HEK293 (cell line): ENCODE data around the gene SIGLEC6.

Experiments used
- BCL11A ChIP-seq: fragments of 450-650 bp; formaldehyde crosslinking; IDR thresholded peaks from 2 replicates; pipeline ENCODE4 v1.5.1; 2016; ENCODE audit warnings: low read depth, missing biosample characterization, missing genetic modification characterization
- FEZF1 ChIP-seq: fragments of 450-650 bp; formaldehyde crosslinking; IDR thresholded peaks from 2 replicates; pipeline ENCODE4 v1.5.1; 2016; ENCODE audit warnings: missing biosample characterization, missing genetic modification characterization
- KLF1 ChIP-seq: fragments of 450-650 bp; formaldehyde crosslinking; IDR thresholded peaks from 2 replicates; pipeline ENCODE4 v1.5.1; 2016; ENCODE audit warnings: missing biosample characterization, missing genetic modification characterization
- KLF9 ChIP-seq: fragments of 450-650 bp; formaldehyde crosslinking; IDR thresholded peaks from 2 replicates; pipeline ENCODE4 v1.5.1; 2016; ENCODE audit warnings: missing biosample characterization, missing genetic modification characterization, low read depth
- SP3 ChIP-seq: fragments of 450-650 bp; formaldehyde crosslinking; IDR thresholded peaks from 2 replicates; pipeline ENCODE4 v1.5.1; 2016; ENCODE audit warnings: missing biosample characterization, missing genetic modification characterization
- YY1 ChIP-seq: fragments of 450-650 bp; formaldehyde crosslinking; IDR thresholded peaks from 2 replicates; pipeline ENCODE4 v1.5.1; 2018; ENCODE audit warnings: missing biosample characterization, missing genetic modification characterization
- ZBTB20 ChIP-seq: fragments of 450-650 bp; formaldehyde crosslinking; IDR thresholded peaks from 2 replicates; pipeline ENCODE4 v1.5.1; 2016; ENCODE audit warnings: missing biosample characterization, missing genetic modification characterization
- ZBTB48 ChIP-seq: fragments of 450-650 bp; formaldehyde crosslinking; IDR thresholded peaks from 2 replicates; pipeline ENCODE4 v1.5.1; 2016; ENCODE audit warnings: missing biosample characterization, missing genetic modification characterization
- ZFHX2 ChIP-seq: fragments of 450-650 bp; formaldehyde crosslinking; conservative IDR thresholded peaks from 2 replicates; pipeline ENCODE4 v1.5.1; 2016; ENCODE audit warnings: missing biosample characterization, missing genetic modification characterization
- ZFP3 ChIP-seq: fragments of 450-650 bp; formaldehyde crosslinking; IDR thresholded peaks from 2 replicates; pipeline ENCODE4 v1.5.1; 2016; ENCODE audit warnings: low read depth, missing biosample characterization, missing genetic modification characterization
- ZFP41 ChIP-seq: fragments of 450-650 bp; formaldehyde crosslinking; IDR thresholded peaks from 2 replicates; pipeline ENCODE4 v1.5.1; 2016; ENCODE audit warnings: missing biosample characterization, missing genetic modification characterization, borderline replicate concordance
- ZNF10 ChIP-seq: fragments of 450-650 bp; formaldehyde crosslinking; IDR thresholded peaks from 2 replicates; pipeline ENCODE4 v1.5.1; 2017; ENCODE audit warnings: missing biosample characterization, missing genetic modification characterization
- ZNF175 ChIP-seq: fragments of 450-650 bp; formaldehyde crosslinking; IDR thresholded peaks from 2 replicates; pipeline ENCODE4 v1.5.1; 2016; ENCODE audit warnings: missing biosample characterization, missing genetic modification characterization
- ZNF2 ChIP-seq: fragments of 450-650 bp; formaldehyde crosslinking; IDR thresholded peaks from 2 replicates; pipeline ENCODE4 v1.5.1; 2016; ENCODE audit warnings: missing biosample characterization, missing genetic modification characterization
- ZNF202 ChIP-seq: fragments of 450-650 bp; formaldehyde crosslinking; IDR thresholded peaks from 2 replicates; pipeline ENCODE4 v1.5.1; 2016; ENCODE audit warnings: missing biosample characterization, missing genetic modification characterization, borderline replicate concordance
- ZNF239 ChIP-seq: fragments of 450-650 bp; formaldehyde crosslinking; IDR thresholded peaks from 2 replicates; pipeline ENCODE4 v1.5.1; 2016; ENCODE audit warnings: missing biosample characterization, missing genetic modification characterization
- ZNF24 ChIP-seq: fragments of 450-650 bp; formaldehyde crosslinking; IDR thresholded peaks from 2 replicates; pipeline ENCODE4 v1.5.1; 2016; ENCODE audit warnings: missing biosample characterization, missing genetic modification characterization
- ZNF266 ChIP-seq: fragments of 450-650 bp; formaldehyde crosslinking; IDR thresholded peaks from 2 replicates; pipeline ENCODE4 v1.5.1; 2016; ENCODE audit warnings: missing biosample characterization, missing genetic modification characterization, low read depth
- ZNF292 ChIP-seq: fragments of 450-650 bp; formaldehyde crosslinking; IDR thresholded peaks from 2 replicates; pipeline ENCODE4 v1.5.1; 2016; ENCODE audit warnings: low read depth, missing biosample characterization, missing genetic modification characterization, borderline replicate concordance
- ZNF350 ChIP-seq: fragments of 450-650 bp; formaldehyde crosslinking; IDR thresholded peaks from 2 replicates; pipeline ENCODE4 v1.5.0; 2017; ENCODE audit warnings: missing biosample characterization, mild to moderate bottlenecking, missing genetic modification characterization
- ZNF391 ChIP-seq: fragments of 450-650 bp; formaldehyde crosslinking; IDR thresholded peaks from 2 replicates; pipeline ENCODE4 v1.5.1; 2016; ENCODE audit warnings: low read depth, missing biosample characterization, missing genetic modification characterization, borderline replicate concordance
- ZNF423 ChIP-seq: fragments of 450-650 bp; formaldehyde crosslinking; IDR thresholded peaks from 2 replicates; pipeline ENCODE4 v1.5.1; 2016; ENCODE audit warnings: missing biosample characterization, missing genetic modification characterization
- ZNF473 ChIP-seq: fragments of 450-650 bp; formaldehyde crosslinking; IDR thresholded peaks from 2 replicates; pipeline ENCODE4 v1.5.1; 2017; ENCODE audit warnings: missing biosample characterization, missing genetic modification characterization
- ZNF521 ChIP-seq: fragments of 450-650 bp; formaldehyde crosslinking; IDR thresholded peaks from 2 replicates; pipeline ENCODE4 v1.5.1; 2017; ENCODE audit warnings: missing biosample characterization, mild to moderate bottlenecking, missing genetic modification characterization
- ZNF558 ChIP-seq: fragments of 450-650 bp; formaldehyde crosslinking; IDR thresholded peaks from 2 replicates; pipeline ENCODE4 v1.5.1; 2016; ENCODE audit warnings: missing biosample characterization, missing genetic modification characterization
- ZNF561 ChIP-seq: fragments of 450-650 bp; IDR thresholded peaks from 2 replicates; pipeline ENCODE4 v1.5.1; 2018; ENCODE audit warnings: missing biosample characterization, missing genetic modification characterization, borderline replicate concordance
- ZNF623 ChIP-seq: fragments of 450-650 bp; formaldehyde crosslinking; IDR thresholded peaks from 2 replicates; pipeline ENCODE4 v1.5.1; 2016; ENCODE audit warnings: missing biosample characterization, missing genetic modification characterization
- ZNF645 ChIP-seq: fragments of 450-650 bp; formaldehyde crosslinking; IDR thresholded peaks from 2 replicates; pipeline ENCODE4; 2016; ENCODE audit warnings: missing biosample characterization, missing genetic modification characterization
- ZNF777 ChIP-seq: fragments of 450-650 bp; formaldehyde crosslinking; IDR thresholded peaks from 2 replicates; pipeline ENCODE4 v1.5.1; 2017; ENCODE audit warnings: missing biosample characterization, missing genetic modification characterization, borderline replicate concordance
- ZSCAN16 ChIP-seq: fragments of 450-650 bp; formaldehyde crosslinking; IDR thresholded peaks from 2 replicates; pipeline ENCODE4 v1.5.1; 2016; ENCODE audit warnings: missing biosample characterization, missing genetic modification characterization
- ZSCAN23 ChIP-seq: fragments of 450-650 bp; formaldehyde crosslinking; IDR thresholded peaks from 2 replicates; pipeline ENCODE4 v1.5.1; 2016; ENCODE audit warnings: missing biosample characterization, missing genetic modification characterization
- TF ChIP-seq, protein P1 (sequence below): fragments of 450-650 bp; formaldehyde crosslinking; IDR thresholded peaks from 2 replicates; pipeline ENCODE4 v1.5.1; 2016; ENCODE audit warnings: missing biosample characterization, missing genetic modification characterization
- TF ChIP-seq, protein P2 (sequence below): fragments of 450-650 bp; formaldehyde crosslinking; IDR thresholded peaks from 2 replicates; pipeline ENCODE4 v1.5.1; 2017; ENCODE audit warnings: missing biosample characterization, missing genetic modification characterization
- TF ChIP-seq, protein P3 (sequence below): fragments of 450-650 bp; formaldehyde crosslinking; IDR thresholded peaks from 2 replicates; pipeline ENCODE4 v1.5.1; 2016; ENCODE audit warnings: missing biosample characterization, missing genetic modification characterization

SIGLEC6 gene

GRCh38 chr19:51570962-51571575, 39.6 kb upstream of the SIGLEC6 start, which contains the start of gene ZNF175 (continued):
- TF ChIP-seq, protein P1, sequence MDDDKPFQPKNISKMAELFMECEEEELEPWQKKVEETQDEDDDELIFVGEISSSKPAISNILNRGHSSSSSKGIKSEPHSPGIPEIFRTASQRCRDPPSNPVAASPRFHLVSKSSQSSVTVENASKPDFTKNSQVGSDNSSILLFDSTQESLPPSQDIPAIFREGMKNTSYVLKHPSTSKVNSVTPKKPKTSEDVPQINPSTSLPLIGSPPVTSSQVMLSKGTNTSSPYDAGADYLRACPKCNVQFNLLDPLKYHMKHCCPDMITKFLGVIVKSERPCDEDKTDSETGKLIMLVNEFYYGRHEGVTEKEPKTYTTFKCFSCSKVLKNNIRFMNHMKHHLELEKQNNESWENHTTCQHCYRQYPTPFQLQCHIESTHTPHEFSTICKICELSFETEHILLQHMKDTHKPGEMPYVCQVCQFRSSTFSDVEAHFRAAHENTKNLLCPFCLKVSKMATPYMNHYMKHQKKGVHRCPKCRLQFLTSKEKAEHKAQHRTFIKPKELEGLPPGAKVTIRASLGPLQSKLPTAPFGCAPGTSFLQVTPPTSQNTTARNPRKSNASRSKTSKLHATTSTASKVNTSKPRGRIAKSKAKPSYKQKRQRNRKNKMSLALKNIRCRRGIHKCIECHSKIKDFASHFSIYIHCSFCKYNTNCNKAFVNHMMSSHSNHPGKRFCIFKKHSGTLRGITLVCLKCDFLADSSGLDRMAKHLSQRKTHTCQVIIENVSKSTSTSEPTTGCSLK (tag by site-specific recombination) = no peak
- TF ChIP-seq, protein P2, sequence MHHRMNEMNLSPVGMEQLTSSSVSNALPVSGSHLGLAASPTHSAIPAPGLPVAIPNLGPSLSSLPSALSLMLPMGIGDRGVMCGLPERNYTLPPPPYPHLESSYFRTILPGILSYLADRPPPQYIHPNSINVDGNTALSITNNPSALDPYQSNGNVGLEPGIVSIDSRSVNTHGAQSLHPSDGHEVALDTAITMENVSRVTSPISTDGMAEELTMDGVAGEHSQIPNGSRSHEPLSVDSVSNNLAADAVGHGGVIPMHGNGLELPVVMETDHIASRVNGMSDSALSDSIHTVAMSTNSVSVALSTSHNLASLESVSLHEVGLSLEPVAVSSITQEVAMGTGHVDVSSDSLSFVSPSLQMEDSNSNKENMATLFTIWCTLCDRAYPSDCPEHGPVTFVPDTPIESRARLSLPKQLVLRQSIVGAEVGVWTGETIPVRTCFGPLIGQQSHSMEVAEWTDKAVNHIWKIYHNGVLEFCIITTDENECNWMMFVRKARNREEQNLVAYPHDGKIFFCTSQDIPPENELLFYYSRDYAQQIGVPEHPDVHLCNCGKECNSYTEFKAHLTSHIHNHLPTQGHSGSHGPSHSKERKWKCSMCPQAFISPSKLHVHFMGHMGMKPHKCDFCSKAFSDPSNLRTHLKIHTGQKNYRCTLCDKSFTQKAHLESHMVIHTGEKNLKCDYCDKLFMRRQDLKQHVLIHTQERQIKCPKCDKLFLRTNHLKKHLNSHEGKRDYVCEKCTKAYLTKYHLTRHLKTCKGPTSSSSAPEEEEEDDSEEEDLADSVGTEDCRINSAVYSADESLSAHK (tag by site-specific recombination) = no peak
- no peak for TF ChIP-seq ZNF239
- TF ChIP-seq BCL11A (tag by site-specific recombination) = no peak
- no peak for TF ChIP-seq ZNF10 (tag by site-specific recombination)
- no peak for TF ChIP-seq ZNF558 (tag by site-specific recombination)
- TF ChIP-seq SP3 (tag by site-specific recombination) = peak; percentile 81
- TF ChIP-seq ZNF623 (tag by site-specific recombination) = no peak
- no peak for TF ChIP-seq ZNF777 (tag by site-specific recombination)
- peak; percentile 60; the same call in 1 of the 2 replicates for TF ChIP-seq ZNF24
- no peak for TF ChIP-seq ZNF202 (tag by site-specific recombination)
- TF ChIP-seq ZNF292 (tag by site-specific recombination) = no peak
- no peak for TF ChIP-seq ZFP3 (tag by site-specific recombination)
- no peak for TF ChIP-seq ZSCAN23
- TF ChIP-seq YY1 (tag by site-specific recombination) = peak; percentile 99
- TF ChIP-seq, protein P3, sequence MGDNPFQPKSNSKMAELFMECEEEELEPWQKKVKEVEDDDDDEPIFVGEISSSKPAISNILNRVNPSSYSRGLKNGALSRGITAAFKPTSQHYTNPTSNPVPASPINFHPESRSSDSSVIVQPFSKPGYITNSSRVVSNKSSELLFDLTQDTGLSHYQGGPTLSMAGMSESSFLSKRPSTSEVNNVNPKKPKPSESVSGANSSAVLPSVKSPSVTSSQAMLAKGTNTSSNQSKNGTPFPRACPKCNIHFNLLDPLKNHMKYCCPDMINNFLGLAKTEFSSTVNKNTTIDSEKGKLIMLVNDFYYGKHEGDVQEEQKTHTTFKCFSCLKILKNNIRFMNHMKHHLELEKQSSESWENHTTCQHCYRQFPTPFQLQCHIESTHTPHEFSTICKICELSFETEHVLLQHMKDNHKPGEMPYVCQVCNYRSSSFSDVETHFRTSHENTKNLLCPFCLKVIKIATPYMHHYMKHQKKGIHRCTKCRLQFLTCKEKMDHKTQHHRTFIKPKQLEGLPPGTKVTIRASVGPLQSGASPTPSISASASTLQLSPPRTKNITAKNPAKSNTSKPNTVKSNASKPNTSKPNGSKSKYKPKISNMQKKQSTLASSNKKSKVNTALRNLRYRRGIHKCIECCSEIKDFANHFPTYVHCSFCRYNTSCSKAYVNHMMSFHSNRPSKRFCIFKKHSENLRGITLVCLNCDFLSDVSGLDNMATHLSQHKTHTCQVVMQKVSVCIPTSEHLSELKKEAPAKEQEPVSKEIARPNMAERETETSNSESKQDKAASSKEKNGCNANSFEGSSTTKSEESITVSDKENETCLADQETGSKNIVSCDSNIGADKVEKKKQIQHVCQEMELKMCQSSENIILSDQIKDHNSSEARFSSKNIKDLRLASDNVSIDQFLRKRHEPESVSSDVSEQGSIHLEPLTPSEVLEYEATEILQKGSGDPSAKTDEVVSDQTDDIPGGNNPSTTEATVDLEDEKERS (tag by site-specific recombination) = no peak
- TF ChIP-seq ZNF175 (tag by site-specific recombination) = no peak
- TF ChIP-seq ZNF521 (tag by site-specific recombination) = no peak
- no peak for TF ChIP-seq KLF9 (tag by site-specific recombination)
- no peak for TF ChIP-seq ZBTB48
- TF ChIP-seq KLF1 = no peak
- no peak for TF ChIP-seq ZNF423
- no peak for TF ChIP-seq ZSCAN16 (tag by site-specific recombination)
- TF ChIP-seq ZNF350 (tag by site-specific recombination) = no peak
- 0 out of 2 replicates have a peak, but pooled peaks have one; percentile 41 for TF ChIP-seq ZNF2 (tag by site-specific recombination)
- TF ChIP-seq ZFP41 (tag by site-specific recombination) = no peak
- peak; percentile 25; the same call in 1 of the 2 replicates for TF ChIP-seq ZFHX2 (tag by site-specific recombination)
- TF ChIP-seq ZNF561 (tag by site-specific recombination) = no peak
- no peak for TF ChIP-seq ZNF645 (tag by site-specific recombination)
- TF ChIP-seq ZNF266 = no peak
- TF ChIP-seq ZNF473 (tag by site-specific recombination) = no peak
- TF ChIP-seq FEZF1 (tag by site-specific recombination) = 0 out of 2 replicates have a peak, but pooled peaks have one; percentile 18
- TF ChIP-seq ZBTB20 (tag by site-specific recombination) = peak; percentile 63; the same call in 1 of the 2 replicates
- no peak; the same call in 1 of the 2 replicates for TF ChIP-seq ZNF391 (tag by site-specific recombination)
